DND-41 (cell line): Measurements from ENCODE around the gene ZNF554.

Experiments
- EZH2 ChIP-seq: IDR thresholded peaks from 3 replicates; pipeline ENCODE4 v1.6.1; 2012; ENCODE audit warnings: borderline replicate concordance, low read depth, mild to moderate bottlenecking, moderate library complexity, low read length, inconsistent platforms; ENCODE audit not compliant: severe bottlenecking
- TF ChIP-seq, protein P1 (sequence below): IDR thresholded peaks from 2 replicates; pipeline ENCODE4 v1.5.1; 2012; ENCODE audit warnings: borderline replicate concordance, low read length, moderate library complexity, mild to moderate bottlenecking; ENCODE audit not compliant: poor library complexity, severe bottlenecking; ENCODE audit errors: extremely low read depth

DNA sequence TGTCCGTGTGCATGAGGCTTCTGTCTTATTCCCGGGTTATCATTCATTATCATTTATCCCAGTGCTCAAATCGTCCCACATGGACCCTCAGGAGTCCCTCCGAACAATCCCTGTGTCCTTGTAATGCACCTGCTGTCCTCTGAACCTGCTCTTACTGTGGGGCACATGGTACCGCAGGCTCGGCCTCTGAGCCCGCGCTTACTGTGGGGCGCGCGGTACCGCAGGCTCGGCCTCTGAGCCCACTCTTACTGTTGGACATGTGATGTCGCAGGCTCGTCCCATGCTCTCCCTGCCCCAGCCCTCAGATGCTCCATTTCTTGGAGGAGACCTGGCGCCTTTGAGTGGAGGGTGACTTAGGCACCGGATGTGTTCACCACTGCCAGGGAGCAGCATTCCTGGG is 16.8 kb upstream of the ZNF554 start:
- TF ChIP-seq, protein P1, sequence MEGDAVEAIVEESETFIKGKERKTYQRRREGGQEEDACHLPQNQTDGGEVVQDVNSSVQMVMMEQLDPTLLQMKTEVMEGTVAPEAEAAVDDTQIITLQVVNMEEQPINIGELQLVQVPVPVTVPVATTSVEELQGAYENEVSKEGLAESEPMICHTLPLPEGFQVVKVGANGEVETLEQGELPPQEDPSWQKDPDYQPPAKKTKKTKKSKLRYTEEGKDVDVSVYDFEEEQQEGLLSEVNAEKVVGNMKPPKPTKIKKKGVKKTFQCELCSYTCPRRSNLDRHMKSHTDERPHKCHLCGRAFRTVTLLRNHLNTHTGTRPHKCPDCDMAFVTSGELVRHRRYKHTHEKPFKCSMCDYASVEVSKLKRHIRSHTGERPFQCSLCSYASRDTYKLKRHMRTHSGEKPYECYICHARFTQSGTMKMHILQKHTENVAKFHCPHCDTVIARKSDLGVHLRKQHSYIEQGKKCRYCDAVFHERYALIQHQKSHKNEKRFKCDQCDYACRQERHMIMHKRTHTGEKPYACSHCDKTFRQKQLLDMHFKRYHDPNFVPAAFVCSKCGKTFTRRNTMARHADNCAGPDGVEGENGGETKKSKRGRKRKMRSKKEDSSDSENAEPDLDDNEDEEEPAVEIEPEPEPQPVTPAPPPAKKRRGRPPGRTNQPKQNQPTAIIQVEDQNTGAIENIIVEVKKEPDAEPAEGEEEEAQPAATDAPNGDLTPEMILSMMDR = no peak
- no peak for TF ChIP-seq EZH2
